PC-3 (cell line): ENCODE data around the gene ATN1.

Experiments used
- EZH2 ChIP-seq: fragments of 300-600 bp; sonication (generic); IDR thresholded peaks from one replicate; pipeline ENCODE4 v1.6.1; 2017; ENCODE audit warnings: antibody characterized with exemption, mild to moderate bottlenecking, low read length; ENCODE audit not compliant: unreplicated experiment
- EZH2phosphoT487 ChIP-seq: fragments of 300-600 bp; sonication (generic); IDR thresholded peaks from 2 replicates; pipeline ENCODE4 v1.6.1; 2018; ENCODE audit warnings: mild to moderate bottlenecking, antibody characterized with exemption, low read length, borderline replicate concordance
- TF ChIP-seq, protein P1 (sequence below): fragments of 300-600 bp; sonication (generic); conservative IDR thresholded peaks from 2 replicates; pipeline ENCODE4 v1.5.1; 2017; ENCODE audit warnings: antibody characterized with exemption, low read depth, mild to moderate bottlenecking, low read length

DNA sequence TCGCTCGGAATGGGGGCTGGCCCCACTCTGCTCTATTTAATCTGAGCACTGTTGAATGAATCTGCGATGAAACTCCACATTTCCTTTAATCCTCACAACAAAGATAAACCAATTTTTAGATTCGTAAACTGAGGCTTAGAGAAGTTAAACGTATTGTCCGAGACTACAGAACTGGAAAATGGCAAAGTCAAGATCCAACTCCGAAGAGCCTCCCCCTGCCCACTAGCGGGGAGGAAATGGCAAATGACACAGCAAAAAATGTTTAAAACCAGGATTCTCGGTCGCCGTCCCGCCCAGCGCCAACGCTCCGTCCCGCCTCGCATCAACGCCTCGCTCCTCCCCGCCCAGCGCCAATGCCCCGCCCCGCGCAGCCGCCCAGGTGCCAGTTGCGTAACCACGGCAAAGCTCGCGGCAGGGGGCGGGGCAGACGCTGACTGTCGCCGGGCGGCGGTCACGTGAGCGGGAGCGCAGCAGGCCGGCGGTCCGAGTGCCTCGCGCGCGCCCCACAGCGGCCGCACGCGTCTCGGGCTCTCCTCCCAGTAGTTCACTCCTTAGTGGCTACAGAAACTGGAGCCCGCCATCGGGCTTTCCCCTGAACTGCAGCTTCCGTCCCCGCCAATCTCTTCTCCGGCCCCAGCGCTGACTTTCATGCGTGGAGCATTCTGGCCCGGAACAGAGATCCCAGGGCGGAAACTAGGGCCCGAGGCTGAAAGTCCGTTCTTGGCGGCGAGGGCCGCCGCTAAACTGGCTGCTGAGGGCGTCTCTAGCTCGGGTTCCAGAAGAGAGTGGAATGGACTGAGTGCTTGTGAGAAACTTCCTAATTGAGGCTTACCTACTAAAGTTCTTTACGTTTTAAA lies 36.7 kb upstream of the ATN1 start:
- TF ChIP-seq, protein P1, sequence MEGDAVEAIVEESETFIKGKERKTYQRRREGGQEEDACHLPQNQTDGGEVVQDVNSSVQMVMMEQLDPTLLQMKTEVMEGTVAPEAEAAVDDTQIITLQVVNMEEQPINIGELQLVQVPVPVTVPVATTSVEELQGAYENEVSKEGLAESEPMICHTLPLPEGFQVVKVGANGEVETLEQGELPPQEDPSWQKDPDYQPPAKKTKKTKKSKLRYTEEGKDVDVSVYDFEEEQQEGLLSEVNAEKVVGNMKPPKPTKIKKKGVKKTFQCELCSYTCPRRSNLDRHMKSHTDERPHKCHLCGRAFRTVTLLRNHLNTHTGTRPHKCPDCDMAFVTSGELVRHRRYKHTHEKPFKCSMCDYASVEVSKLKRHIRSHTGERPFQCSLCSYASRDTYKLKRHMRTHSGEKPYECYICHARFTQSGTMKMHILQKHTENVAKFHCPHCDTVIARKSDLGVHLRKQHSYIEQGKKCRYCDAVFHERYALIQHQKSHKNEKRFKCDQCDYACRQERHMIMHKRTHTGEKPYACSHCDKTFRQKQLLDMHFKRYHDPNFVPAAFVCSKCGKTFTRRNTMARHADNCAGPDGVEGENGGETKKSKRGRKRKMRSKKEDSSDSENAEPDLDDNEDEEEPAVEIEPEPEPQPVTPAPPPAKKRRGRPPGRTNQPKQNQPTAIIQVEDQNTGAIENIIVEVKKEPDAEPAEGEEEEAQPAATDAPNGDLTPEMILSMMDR = peak; percentile 60
- no peak for TF ChIP-seq EZH2
- peak; percentile 76 for TF ChIP-seq EZH2phosphoT487
